ENCODE data around the gene CD6.

DNA sequence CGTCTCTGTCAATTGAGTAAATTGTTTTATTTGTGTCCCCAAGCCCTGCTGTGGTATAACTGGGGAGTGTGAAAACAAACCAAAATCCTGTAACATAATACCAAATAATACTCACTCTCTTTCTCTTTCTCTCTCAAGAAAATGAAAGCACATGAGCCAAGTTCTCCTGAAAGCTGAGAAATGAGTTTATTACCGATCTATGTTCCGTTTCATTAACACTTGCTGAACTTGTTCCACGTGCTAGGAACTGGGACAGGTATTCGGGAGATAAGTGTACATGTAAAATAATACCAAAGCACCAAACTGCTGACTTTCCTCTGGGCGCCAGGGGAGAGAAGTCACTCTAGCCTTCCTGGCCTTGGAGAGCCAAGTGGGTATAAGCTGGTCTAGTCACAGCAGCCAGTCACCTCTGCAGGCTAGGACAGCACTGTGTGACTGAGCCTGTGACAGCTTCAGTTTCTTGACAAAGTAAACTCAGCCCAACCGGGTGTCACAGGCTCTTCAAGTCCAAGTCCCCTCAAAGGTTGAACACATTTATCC lies 23.1 kb downstream of the CD6 start:
- TF ChIP-seq TARDBP (IDR thresholded peaks at IDR 0.05) (no peak), FOXK2 (IDR thresholded peaks at IDR 0.05) (no peak), ARNT (IDR thresholded peaks at IDR 0.05) (no peak)
